22Rv1 (cell line): Measurements from ENCODE around the gene IMPG2.

Experiments used
- CTCF ChIP-seq: fragments of 450-650 bp; IDR thresholded peaks from 2 replicates; pipeline ENCODE4 v1.5.1; 2017; ENCODE audit warnings: mild to moderate bottlenecking
- ZFX ChIP-seq: fragments of 450-650 bp; IDR thresholded peaks from 2 replicates; pipeline ENCODE4 v1.6.1; 2017; ENCODE audit warnings: antibody characterized with exemption, borderline replicate concordance

DNA sequence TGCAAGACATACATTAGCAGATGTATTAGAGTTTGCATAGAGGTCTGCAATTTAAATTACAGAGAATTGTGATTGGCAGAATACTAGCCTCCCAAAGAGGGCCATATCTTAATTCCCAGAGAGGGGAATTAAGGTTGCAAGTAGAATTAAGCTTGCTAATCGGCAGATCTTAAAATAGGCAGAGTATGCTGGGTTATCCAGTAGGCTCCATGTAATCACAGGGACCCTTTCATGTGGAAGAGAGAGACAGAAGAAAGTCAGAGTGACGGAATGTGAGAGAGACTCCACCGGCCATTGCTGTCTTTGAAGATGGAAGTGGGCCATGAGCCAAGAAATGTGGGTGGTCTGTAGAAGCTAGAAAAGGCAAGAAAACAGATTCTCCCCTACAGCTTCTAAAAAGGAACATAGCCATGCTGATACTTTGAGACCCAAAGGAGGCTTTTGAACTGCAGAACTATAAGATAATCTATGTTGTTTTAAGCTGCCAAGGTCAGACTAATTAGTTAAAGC lies 38.8 kb downstream of the IMPG2 start:
- TF ChIP-seq CTCF (no peak), ZFX (no peak)
